HepG2 (cell line): ENCODE measurements around the gene GRAP. TPM values are rescaled to one million over a fixed set of nuclear protein-coding genes. Genes with fewer than 3 reads are reported as not detected.

Source experiments
- AGO2 ChIP-seq: fragments of 200-400 bp; formaldehyde crosslinking; optimal IDR thresholded peaks from 2 replicates; pipeline ENCODE3; 2017; ENCODE audit warnings: mild to moderate bottlenecking, low read depth, low read length, moderate library complexity
- HNF4A ChIP-seq: sonication (generic); formaldehyde crosslinking; IDR thresholded peaks from 2 replicates; pipeline ENCODE4 v1.4.0; 2020; ENCODE audit warnings: missing genetic modification reagents
- HNRNPL ChIP-seq: fragments of 200-400 bp; formaldehyde crosslinking; IDR thresholded peaks from 2 replicates; pipeline ENCODE4 v1.6.1; 2017; ENCODE audit warnings: mild to moderate bottlenecking, low read depth, low read length
- NONO ChIP-seq, 2 experiments: fragments of 450-650 bp in 1 of 2; sonication (generic) in 1 of 2; formaldehyde crosslinking in 1 of 2; IDR thresholded peaks in 1 of 2; conservative IDR thresholded peaks in 1 of 2; 2 replicates each; pipeline versions ENCODE4 v1.6.1 to v1.8.0; 2017 to 2022; ENCODE audit warnings: mild to moderate bottlenecking in 1 of 2, missing genetic modification reagents in 1 of 2, moderate library complexity in 1 of 2
- PHF21A ChIP-seq: sonication (generic); formaldehyde crosslinking; IDR thresholded peaks from 2 replicates; pipeline ENCODE4 v1.5.0; 2020; ENCODE audit warnings: mild to moderate bottlenecking, missing genetic modification reagents
- REL ChIP-seq: sonication (generic); formaldehyde crosslinking; conservative IDR thresholded peaks from 2 replicates; pipeline ENCODE4 v1.8.0; 2022; ENCODE audit warnings: mild to moderate bottlenecking, missing genetic modification reagents, moderate library complexity
- SATB2 ChIP-seq: sonication (generic); formaldehyde crosslinking; IDR thresholded peaks from 2 replicates; pipeline ENCODE4 v1.5.0; 2020; ENCODE audit warnings: missing genetic modification reagents
- SRF ChIP-seq: IDR thresholded peaks from 2 replicates; pipeline ENCODE4 v1.6.1; 2011; ENCODE audit warnings: mild to moderate bottlenecking, low read depth, low read length, moderate library complexity
- TCF7L2 ChIP-seq: IDR thresholded peaks from 2 replicates; pipeline ENCODE4 v1.6.1; 2011; ENCODE audit warnings: mild to moderate bottlenecking, low read depth, low read length, moderate library complexity
- YEATS2 ChIP-seq: sonication (generic); formaldehyde crosslinking; IDR thresholded peaks from 2 replicates; pipeline ENCODE4 v1.4.0; 2020; ENCODE audit warnings: missing genetic modification reagents, borderline replicate concordance
- ZNF674 ChIP-seq: sonication (generic); formaldehyde crosslinking; IDR thresholded peaks from 2 replicates; pipeline ENCODE4 v1.5.0; 2020; ENCODE audit warnings: low read depth, mild to moderate bottlenecking, missing genetic modification reagents
- polyA plus RNA-seq, 8 experiments: library from polyadenylated mRNA; depleted of rRNA in 3 of 8; stranded (reverse) in 7 of 8; unstranded in 1 of 8; fragments of >200 nt; fragmentation: Illumina TruSeq in 4 of 8; extraction: Trizol in 4 of 8; gene quantifications; 2 replicates each; pipeline versions ENCODE4 v1.2.1 to v1.2.3, GENCODE V29; 2011 to 2016; ENCODE audit warnings: low read depth in 4 of 8, missing spikeins in 1 of 8, mixed read lengths in 1 of 8; ENCODE audit not compliant: insufficient read depth in 1 of 8
- total RNA-seq, 5 experiments: library from RNA; depleted of rRNA; stranded (reverse); fragments of >200 nt; fragmentation: Illumina TruSeq; extraction: Trizol; gene quantifications; 2 replicates each; pipeline ENCODE4 v1.2.3, GENCODE V29; 2016; ENCODE audit warnings: low read depth in 1 of 5
- TF ChIP-seq, protein P1 (sequence below): sonication (generic); formaldehyde crosslinking; IDR thresholded peaks from 2 replicates; pipeline ENCODE4 v1.9.0; 2022; ENCODE audit warnings: missing genetic modification reagents, mild to moderate bottlenecking, borderline replicate concordance
- TF ChIP-seq, protein P2 (sequence below): IDR thresholded peaks from 2 replicates; pipeline ENCODE4 v1.6.1; 2016; ENCODE audit warnings: mild to moderate bottlenecking
- TF ChIP-seq, protein P3 (sequence below): sonication (generic); formaldehyde crosslinking; IDR thresholded peaks from 2 replicates; pipeline ENCODE4 v1.9.0; 2021; ENCODE audit warnings: mild to moderate bottlenecking, missing genetic modification reagents
- TF ChIP-seq, protein P4 (sequence below): sonication (generic); formaldehyde crosslinking; IDR thresholded peaks from 2 replicates; pipeline ENCODE4 v1.8.1; 2023; ENCODE audit warnings: mild to moderate bottlenecking, moderate library complexity, missing genetic modification reagents

Gene GRAP
- total and polyA plus RNA-seq, 2 of the 13 experiments (the other 11 are each of a cell fraction or from before 2014, with no cell fraction given) = 0.77 to 1.7 TPM

DNA sequence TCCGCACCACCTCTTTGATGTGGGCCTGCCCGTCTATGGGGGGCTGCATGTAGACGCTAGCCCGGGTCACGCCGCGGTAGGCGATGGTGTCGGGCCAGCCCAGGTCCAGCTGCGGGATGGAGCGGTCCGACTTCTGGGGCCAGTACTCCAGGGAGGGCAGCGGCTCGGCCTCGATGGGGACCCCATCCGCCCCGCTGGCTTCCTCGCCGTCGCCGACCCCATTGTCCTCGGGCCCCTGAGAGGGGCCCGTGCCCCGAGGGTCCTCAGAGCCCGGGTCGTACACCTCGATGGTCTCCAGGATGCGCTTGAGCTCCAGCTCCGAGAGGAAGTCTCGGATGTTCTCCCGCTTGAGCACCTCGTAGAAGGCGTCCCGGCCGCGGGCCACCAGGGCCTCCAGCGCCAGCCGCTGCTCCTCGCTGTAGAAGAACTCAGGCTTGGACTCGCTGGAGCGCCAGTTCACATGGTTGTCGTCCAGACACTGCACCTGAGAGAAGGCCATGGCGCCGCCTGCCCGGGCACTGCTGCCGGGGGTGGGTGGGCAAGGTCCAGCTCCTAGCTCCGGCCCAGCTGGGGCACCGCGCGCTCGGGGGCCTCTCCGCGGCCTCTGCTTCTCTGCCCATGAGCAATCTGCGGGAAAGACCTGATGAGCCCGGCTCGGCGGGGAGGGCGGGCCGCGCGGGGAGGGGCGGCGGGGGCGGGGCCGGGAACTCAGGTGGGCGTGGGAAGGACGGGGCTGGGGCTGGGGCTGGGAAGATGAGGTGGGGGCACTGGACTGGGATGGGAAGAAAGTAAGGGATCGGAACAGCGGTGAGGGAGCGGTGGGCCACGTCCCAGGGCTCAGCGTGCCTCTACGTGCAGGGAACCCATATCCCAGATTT is 43.0 kb downstream of the GRAP start (continued):
- TF ChIP-seq, protein P1, sequence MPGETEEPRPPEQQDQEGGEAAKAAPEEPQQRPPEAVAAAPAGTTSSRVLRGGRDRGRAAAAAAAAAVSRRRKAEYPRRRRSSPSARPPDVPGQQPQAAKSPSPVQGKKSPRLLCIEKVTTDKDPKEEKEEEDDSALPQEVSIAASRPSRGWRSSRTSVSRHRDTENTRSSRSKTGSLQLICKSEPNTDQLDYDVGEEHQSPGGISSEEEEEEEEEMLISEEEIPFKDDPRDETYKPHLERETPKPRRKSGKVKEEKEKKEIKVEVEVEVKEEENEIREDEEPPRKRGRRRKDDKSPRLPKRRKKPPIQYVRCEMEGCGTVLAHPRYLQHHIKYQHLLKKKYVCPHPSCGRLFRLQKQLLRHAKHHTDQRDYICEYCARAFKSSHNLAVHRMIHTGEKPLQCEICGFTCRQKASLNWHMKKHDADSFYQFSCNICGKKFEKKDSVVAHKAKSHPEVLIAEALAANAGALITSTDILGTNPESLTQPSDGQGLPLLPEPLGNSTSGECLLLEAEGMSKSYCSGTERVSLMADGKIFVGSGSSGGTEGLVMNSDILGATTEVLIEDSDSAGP = peak; percentile 41; the same call in 1 of the 2 replicates
- TF ChIP-seq, protein P2, sequence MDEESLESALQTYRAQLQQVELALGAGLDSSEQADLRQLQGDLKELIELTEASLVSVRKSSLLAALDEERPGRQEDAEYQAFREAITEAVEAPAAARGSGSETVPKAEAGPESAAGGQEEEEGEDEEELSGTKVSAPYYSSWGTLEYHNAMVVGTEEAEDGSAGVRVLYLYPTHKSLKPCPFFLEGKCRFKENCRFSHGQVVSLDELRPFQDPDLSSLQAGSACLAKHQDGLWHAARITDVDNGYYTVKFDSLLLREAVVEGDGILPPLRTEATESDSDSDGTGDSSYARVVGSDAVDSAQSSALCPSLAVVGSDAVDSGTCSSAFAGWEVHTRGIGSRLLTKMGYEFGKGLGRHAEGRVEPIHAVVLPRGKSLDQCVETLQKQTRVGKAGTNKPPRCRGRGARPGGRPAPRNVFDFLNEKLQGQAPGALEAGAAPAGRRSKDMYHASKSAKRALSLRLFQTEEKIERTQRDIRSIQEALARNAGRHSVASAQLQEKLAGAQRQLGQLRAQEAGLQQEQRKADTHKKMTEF (CRISPR knock-in tag) = peak; percentile 58; the same call in 1 of the 2 replicates
- TF ChIP-seq TCF7L2 = no peak
- TF ChIP-seq YEATS2 = no peak
- no peak for TF ChIP-seq ZNF674 (CRISPR knock-in tag)
- TF ChIP-seq REL (CRISPR knock-in tag) = no peak
- no peak for TF ChIP-seq NONO (IDR thresholded peaks at IDR 0.05)
- peak; percentile 27; the same call in 1 of the 2 replicates for TF ChIP-seq NONO (CRISPR knock-in tag; conservative IDR thresholded peaks at IDR 0.05)
- TF ChIP-seq AGO2 = peak; percentile 61
- peak; percentile 26; the same call in 1 of the 2 replicates for TF ChIP-seq PHF21A (CRISPR knock-in tag)
- no peak for TF ChIP-seq SRF
- peak; percentile 62; the same call in 1 of the 2 replicates for TF ChIP-seq HNF4A
- TF ChIP-seq SATB2 (CRISPR knock-in tag) = 0 out of 2 replicates have a peak, but pooled peaks have one; percentile 23
- TF ChIP-seq, protein P3, sequence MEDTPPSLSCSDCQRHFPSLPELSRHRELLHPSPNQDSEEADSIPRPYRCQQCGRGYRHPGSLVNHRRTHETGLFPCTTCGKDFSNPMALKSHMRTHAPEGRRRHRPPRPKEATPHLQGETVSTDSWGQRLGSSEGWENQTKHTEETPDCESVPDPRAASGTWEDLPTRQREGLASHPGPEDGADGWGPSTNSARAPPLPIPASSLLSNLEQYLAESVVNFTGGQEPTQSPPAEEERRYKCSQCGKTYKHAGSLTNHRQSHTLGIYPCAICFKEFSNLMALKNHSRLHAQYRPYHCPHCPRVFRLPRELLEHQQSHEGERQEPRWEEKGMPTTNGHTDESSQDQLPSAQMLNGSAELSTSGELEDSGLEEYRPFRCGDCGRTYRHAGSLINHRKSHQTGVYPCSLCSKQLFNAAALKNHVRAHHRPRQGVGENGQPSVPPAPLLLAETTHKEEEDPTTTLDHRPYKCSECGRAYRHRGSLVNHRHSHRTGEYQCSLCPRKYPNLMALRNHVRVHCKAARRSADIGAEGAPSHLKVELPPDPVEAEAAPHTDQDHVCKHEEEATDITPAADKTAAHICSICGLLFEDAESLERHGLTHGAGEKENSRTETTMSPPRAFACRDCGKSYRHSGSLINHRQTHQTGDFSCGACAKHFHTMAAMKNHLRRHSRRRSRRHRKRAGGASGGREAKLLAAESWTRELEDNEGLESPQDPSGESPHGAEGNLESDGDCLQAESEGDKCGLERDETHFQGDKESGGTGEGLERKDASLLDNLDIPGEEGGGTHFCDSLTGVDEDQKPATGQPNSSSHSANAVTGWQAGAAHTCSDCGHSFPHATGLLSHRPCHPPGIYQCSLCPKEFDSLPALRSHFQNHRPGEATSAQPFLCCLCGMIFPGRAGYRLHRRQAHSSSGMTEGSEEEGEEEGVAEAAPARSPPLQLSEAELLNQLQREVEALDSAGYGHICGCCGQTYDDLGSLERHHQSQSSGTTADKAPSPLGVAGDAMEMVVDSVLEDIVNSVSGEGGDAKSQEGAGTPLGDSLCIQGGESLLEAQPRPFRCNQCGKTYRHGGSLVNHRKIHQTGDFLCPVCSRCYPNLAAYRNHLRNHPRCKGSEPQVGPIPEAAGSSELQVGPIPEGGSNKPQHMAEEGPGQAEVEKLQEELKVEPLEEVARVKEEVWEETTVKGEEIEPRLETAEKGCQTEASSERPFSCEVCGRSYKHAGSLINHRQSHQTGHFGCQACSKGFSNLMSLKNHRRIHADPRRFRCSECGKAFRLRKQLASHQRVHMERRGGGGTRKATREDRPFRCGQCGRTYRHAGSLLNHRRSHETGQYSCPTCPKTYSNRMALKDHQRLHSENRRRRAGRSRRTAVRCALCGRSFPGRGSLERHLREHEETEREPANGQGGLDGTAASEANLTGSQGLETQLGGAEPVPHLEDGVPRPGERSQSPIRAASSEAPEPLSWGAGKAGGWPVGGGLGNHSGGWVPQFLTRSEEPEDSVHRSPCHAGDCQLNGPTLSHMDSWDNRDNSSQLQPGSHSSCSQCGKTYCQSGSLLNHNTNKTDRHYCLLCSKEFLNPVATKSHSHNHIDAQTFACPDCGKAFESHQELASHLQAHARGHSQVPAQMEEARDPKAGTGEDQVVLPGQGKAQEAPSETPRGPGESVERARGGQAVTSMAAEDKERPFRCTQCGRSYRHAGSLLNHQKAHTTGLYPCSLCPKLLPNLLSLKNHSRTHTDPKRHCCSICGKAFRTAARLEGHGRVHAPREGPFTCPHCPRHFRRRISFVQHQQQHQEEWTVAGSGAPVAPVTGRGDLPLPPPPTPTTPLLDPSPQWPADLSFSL (CRISPR knock-in tag) = no peak
- peak; percentile 90 for TF ChIP-seq HNRNPL
- TF ChIP-seq, protein P4, sequence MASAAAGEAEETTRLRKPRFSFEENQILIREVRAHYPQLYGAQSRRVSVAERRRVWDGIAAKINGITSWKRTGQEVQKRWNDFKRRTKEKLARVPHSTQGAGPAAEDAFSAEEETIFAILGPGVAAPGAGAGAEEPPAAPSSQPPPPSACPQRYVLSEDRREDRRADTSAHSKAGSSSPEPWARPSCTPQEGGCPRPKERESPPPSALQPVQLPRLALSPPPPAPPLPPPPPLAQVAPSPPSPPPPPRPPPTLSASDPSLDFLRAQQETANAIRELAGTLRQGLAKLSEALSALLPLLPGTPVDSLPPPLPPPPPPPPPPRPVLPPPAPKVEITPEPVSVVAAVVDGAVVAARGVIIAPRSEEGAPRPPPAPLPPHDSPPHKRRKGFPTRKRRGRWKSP (CRISPR knock-in tag) = no peak
